GM18907 (cell line): Measurements from ENCODE around the gene C19orf44.
"Not testable (repeated sequence)": the region's sequence is repeated elsewhere in the genome, so short reads cannot be mapped to it uniquely, and the experiment has no call there.

Experiments used
- ATAC-seq: cut with Tn5 transposase; IDR thresholded peaks from one replicate; pipeline ENCODE4 v1.9.1; 2021; ENCODE audit warnings: mild to moderate bottlenecking, moderate library complexity; ENCODE audit not compliant: unreplicated experiment

The C19orf44 gene

DNA sequence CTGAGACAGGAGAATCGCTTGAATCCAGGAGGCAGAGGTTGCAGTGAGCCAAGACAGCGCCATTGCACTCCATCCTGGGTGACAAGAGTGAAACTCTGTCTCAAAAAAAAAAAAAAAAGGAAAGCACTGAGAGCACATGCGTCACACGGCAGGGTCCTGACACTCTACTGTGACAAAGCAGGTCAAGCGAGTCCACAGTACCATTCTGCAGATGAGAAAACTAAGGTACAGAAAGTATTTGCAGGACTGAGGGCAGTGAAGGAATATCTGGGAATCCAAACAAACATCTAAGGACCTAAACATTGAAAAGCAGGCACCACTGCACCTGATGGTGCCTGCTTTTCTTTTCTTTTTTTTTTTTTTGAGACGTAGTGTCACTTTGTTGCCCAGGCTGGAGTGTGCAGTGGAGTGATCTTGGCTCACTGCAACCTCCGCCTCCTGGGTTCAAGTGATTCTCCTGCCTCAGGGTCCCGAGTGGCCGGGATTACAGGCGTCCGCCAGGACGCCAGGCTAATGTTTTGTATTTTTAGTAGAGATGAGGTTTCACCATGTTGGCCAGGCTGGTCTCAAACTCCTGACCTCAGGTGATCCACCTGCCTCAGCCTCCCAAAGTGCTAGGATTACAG lies 29.3 kb upstream of the C19orf44 start:
- not testable (repeated sequence) for ATAC-seq

DNA sequence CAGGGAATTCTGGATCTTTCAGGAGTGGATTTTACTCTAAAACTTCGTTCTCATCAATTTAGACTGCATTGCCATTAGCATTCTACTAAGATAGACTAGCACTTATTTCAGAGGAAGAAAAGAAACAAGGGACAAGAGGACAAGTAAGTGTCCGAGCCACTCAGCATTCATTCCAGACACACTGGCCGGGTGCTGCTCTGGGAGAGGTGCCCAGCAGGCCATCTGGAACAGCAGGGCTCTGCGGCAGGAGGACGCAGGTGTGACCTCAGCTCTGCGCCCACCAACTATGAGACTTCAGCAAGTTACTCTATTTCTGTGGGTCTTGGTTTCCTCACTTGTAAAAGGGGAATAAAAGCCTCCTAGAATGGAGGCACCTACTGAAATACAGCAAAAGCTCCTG lies 28.6 kb upstream of the C19orf44 start:
- no peak for ATAC-seq

- ATAC-seq: no peak
Measured at GRCh38 chr19:16470541-16470910, 25.7 kb upstream of the C19orf44 start.

DNA sequence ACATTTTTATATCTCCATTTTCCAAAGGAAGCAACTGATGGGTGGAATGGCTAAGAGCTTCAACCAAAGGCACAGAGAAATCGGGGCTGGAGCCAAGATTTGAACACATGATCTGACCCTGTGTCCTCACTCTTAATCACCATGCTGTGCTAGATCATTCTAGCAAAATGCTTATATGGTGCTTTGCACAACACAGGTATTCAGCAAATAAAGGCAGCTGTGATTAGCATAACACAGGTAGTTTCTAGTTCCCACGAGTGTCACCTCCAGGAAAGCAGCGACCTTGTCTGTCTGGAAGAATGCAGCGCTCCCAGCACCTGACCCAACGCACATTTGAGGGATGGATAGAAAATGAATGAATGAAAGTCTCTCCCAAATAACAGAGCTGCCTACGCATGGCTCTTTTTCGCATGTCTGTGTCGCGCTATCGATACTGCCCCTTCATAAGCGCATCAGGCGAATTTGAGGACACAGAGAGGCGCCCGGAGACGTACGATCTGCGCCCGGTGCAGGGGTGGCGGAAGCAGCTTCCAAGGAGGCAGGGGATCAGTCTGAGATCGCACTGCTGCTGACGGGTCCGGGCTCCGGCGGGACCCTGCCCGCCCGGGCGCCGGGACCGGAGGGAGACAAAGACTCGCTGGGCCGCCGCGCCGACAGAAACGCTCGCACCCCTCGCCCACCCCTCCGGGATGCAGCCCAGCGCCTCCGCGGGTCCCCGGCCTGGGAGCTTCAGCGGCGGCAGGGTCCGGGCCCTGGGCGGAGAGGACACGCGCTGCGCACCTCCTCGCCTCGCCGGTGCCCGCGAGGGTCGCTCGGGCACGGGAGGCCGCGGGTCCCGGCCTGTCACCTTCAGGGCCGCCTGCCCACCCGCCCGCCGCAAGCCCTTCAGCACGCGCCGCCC lies 25.0 kb upstream of the C19orf44 start:
- ATAC-seq: peak; percentile 37

- ATAC-seq: not testable (repeated sequence)
Measured at GRCh38 chr19:16472559-16472899, 23.7 kb upstream of the C19orf44 start.

GRCh38 chr19:16472992-16473391 lies 23.2 kb upstream of the C19orf44 start:
- ATAC-seq: no peak

DNA sequence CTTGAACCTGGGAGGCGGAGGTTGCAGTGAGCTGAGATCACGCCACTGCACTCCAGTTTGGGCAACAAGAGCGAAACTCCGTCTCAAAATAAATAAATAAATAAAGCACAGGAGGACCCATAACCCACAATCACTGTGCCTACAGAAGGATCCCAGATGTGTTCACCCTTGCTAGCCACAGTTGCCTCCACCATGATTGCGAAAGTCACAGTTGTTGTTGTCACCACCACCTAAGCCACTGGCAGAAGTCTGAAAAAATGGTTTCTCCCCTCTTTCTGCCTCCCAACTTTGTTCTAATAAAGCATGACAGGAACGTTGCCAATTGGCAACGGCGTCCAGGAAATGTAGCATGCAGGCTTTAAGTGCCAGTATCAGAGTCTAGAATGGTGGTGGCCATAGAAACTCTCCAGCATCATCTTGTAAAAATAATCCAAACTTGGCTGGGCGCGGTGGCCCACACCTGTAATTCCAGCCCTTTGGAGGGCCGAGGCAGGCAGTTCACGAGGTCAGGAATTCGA lies 22.3 kb upstream of the C19orf44 start:
- no peak for ATAC-seq

- ATAC-seq: no peak
Measured at GRCh38 chr19:16476401-16476800, 19.8 kb upstream of the C19orf44 start.

DNA sequence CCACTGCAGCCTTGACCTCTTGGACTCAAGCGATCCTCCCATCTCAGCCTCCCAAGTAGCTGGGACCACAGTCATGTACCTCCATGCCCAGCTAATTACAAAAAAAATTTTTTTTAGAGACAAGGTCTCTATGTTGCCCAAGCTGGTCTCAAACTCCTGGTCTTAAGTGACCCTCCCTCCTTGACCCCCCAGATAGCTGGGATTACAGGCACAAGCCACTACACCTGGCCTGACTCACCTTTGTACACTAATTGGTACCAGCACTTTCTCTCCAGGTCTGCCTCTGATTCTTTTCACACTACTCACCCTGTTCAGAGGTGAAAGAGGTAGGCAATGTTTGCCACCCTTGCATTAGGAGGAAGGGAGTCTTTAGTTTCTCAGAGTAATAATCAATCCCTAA lies 18.9 kb upstream of the C19orf44 start:
- ATAC-seq: no peak

DNA sequence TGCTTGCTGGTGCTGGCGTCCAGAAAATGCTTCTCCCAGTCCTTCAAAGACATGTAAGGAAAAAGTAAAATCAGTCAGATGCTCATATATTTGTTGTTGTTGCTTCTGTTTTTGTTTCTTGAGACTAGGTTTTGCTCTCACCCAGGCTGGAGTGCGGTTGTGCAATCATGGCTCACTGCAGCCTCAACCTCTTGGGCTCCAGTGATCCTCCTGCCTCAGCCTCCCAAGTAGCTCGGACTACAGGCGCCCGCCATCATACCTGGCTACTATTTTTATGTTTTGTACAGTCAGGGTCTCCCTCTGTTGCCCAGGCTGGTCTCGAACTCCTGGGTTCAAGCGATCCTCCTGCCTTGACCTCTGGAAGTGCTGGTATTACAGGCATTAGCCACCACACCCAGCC lies 13.4 kb upstream of the C19orf44 start:
- no peak for ATAC-seq

- not testable (repeated sequence) for ATAC-seq
Measured at GRCh38 chr19:16486476-16486875, 9.7 kb upstream of the C19orf44 start.

- no peak for ATAC-seq
Measured at GRCh38 chr19:16496613-16496983, 404 bp downstream of the C19orf44 start.

DNA sequence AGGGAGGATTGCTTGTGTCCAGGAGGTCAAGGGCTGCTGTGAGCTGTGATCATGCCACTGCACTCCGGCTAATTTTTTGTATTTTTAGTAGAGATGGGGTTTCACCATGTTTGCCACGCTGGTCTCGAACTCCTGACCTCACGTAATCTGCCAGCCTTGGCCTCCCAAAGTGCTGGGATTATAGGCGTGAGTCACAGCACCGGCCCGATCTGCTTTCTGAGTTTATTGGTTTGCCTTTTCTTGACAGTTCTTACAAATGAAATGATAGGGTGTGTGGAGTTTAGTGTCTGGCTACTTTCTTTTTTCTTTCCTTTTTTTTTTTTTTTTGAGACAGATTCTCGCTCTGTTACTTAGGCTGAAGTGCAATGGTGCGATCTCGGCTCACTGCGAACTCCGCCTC lies 848 bp downstream of the C19orf44 start:
- ATAC-seq: no peak

- ATAC-seq: no peak
Measured at GRCh38 chr19:16497837-16498236, 1.6 kb downstream of the C19orf44 start.

- ATAC-seq: no peak
Measured at GRCh38 chr19:16504271-16504670, 8.1 kb downstream of the C19orf44 start.

DNA sequence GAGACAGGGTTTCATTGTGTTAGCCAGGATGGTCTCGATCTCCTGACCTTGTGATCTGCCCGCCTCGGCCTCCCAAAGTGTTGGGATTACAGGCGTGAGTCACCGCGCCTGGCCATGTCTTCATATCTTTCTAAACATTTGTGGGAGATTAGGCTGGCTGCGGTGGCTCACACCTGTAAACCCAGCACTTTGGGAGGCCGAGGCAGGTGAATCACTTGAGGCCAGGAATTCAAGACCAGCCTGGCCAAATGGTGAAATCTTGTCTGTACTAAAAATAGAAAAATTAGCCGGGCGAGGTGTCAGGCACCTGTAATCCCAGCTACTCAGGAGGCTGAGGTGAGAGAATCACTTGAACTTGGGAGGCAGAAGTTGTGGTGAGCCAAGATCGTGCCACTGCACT lies 10.0 kb downstream of the C19orf44 start:
- not testable (repeated sequence) for ATAC-seq

- no peak for ATAC-seq
Measured at GRCh38 chr19:16506961-16507360, 10.8 kb downstream of the C19orf44 start.

GRCh38 chr19:16508546-16508945 lies 12.4 kb downstream of the C19orf44 start:
- no peak for ATAC-seq

DNA sequence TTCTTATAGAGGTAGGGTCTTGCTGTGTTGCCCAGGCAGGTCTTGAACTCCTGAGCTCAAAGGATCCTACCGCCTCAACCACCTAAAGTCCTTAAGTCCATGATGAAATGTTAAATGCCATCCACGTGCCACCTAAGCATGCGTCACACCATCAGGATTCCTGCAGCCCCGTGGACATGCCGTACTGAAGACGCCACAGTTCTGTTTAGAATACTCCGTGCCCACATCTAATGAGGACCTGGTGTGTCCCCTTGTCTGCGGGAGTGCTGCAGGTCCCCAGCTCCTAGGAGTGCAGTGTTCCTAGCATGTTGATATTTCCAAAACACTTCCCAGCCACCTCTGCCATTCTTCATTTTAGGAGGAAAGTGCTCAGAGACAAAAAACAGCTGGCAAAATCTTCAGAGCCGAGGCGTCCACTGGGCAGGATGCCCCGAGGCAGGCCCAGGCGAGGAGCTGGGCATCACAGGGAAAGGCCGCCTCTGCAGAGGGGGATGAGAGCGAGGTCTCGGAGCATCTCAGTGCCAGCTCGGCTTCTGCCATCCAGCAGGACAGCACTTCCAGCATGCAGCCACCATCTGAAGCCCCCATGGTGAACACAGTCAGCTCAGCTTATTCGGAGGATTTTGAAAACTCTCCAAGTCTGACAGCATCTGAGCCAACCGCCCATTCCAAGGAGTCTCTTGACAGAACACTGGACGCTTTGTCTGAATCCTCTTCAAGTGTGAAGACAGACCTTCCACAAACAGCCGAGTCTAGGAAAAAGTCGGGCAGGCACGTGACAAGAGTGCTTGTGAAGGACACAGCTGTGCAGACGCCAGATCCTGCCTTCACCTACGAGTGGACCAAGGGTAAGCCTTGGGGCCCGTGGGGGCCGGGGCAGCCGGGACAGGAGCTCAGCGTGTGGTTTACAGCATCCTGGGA lies 13.2 kb downstream of the C19orf44 start:
- ATAC-seq: no peak

GRCh38 chr19:16512611-16513010 lies 16.4 kb downstream of the C19orf44 start:
- ATAC-seq: not testable (repeated sequence)

DNA sequence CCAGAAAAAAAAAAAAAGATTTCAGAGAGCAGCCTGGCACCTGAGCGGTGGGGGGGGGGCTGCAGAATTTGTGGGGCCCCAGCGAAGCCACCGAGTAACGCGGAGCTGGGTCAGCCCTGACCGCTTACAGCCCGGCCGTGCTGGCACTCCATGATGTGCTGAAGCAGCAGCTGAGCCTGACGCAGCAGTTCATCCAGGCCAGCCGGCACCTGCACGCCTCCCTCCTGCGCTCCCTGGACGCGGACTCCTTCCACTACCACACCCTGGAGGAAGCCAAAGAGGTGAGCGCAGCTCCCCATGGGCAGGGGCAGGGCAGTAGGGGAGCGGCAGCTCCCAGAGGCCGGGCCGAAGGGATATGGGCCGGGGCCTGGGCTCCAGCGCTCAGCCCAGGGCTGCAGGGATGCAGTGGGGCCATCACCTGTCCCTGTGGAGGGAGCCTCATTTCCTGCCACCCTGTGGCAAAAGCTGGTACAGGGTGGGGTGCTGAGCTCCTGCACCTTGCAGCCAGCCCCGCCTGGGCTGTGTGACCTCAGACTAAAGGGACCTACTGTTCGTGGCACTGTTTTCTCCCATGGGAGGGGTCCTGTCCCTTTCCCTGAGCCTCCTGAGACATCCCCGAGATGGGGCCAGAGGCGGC lies 18.3 kb downstream of the C19orf44 start:
- ATAC-seq: no peak
